HG02981 (cell line): ENCODE results near the gene LMCD1.

ENCODE experiments used
- ATAC-seq: cut with Tn5 transposase; IDR thresholded peaks from one replicate; pipeline ENCODE4 v1.9.1; 2021; ENCODE audit warnings: mild to moderate bottlenecking, moderate library complexity; ENCODE audit not compliant: unreplicated experiment

LMCD1 gene

GRCh38 chr3:8530581-8530980 lies 29.0 kb downstream of the LMCD1 start:
- ATAC-seq: no peak

DNA sequence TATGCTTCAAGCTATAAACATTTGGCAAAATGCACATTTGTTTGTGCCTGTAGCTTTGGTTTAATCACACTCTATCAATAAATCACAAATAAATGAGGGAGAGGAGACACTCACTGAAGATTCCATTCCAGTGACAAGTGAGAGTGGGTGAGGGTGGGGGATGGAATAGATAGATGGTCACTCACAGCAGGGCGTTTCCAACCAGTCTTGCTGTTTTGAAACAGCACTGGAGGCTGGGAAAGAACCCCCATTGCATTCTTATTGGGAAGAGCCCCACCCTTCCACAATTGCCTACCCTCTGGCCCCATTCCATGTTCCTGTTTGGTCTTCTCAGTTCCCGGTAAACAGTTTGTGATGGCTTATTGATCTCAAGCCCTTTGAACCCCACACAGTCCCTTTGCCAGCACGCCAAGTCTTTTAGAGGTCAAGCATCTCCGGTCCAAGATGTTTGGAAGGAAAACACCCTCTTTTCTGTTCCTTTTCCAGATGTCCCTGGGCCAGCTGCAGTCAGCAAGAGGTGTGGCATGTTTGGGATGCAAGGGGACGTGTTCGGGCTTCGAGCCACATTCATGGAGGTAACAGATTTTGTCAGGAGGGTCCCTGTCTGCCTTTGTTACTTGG lies 30.7 kb downstream of the LMCD1 start:
- no peak for ATAC-seq

DNA sequence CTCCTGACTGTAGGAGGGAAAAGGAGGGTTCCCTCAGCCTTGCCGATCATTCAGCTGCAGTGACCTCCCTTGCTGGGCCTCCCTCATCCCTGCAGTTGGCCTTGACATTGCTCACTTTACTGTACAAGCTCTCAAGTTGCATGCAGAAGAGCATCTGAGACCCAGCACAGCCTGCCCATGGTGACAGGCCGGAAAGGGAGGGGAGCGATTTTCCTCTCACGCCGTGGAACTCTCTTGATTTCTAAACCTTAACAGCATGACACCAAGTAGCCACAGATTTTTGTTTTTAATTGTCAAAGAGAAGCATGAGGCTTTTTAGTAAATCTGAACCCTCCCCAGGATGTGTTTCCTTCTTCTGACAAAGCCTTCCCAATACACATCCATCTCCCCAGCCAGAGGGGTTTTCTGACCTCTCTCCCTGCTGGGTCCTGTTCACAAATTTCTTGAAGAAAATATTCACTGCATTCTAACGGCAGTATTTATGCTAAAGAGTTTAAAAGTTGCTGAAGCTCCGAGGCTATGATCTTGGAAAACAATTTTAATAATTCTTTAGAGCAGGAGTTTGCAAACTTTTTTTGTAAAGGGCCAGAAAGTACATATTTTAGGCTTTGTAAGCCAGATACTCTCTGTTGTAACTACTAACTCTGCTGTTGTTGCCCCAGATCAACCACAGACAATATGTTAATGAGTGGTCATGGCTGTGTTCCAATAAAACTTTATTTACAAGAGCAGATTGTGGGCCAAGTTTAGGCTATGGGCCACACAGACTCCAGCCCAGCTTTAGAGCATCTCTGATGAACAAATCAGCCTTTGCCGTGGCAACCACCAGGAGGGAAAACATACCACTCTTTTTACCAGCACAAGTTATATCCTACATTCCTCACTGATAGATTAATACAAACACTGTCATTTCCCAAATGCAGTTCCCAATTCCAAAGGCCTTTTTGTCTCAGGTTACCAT lies 34.8 kb downstream of the LMCD1 start:
- ATAC-seq: no peak

DNA sequence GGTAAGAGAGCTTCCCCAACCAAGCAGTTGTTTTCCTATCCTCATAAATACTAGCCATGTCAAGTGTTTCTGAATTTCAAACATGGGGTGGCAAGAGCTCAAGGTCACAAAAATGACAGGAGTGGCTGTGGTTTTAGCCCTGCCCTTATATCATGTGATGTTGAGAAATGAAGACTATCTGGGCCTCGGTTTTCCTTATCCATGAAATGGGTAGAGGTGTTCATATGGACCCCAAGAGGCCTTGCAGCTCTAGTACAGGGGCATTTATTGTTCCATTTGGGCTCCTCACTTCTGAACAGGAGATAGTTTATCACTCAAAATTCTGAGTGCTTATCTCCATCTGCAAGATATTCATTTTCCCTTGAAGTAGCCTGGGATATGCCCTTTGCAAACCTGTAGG lies 35.8 kb downstream of the LMCD1 start:
- ATAC-seq: no peak

DNA sequence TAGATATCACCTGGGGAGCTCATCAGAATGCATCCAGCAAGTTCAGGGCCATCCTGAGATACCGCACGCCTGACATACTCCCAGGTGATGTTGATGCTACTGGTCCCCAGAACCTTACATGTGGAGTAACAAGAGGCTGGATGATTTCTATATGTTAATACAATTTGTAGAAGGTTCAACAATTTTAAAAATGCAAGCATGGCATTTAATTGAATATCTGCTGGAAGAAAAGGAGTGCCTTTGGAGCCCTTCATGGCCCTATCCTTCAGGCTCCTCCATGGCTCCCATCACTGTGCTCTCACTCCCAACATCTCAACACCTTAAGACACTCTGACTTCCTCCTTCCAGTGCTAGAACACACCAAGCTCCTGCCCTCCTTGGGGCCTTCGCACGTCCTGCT lies 36.6 kb downstream of the LMCD1 start:
- no peak for ATAC-seq

DNA sequence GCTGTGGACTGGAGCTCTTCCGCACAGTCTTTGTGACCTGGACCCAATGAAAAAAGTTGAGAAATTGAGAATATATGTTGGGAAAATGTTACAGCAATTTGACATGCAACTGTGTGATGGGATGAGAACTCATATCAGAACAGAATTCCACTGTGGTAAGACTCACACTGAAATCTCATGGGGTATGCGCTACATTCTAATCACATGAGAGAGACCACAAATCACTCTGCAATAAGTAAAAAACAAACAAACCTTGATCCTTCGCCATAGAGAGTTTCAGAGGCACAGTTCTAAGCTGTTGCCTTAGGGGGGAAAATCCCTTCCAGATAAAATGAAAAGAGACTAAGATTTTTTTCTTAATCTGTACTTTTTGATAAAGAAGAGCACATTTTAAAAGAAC lies 37.3 kb downstream of the LMCD1 start:
- ATAC-seq: no peak

DNA sequence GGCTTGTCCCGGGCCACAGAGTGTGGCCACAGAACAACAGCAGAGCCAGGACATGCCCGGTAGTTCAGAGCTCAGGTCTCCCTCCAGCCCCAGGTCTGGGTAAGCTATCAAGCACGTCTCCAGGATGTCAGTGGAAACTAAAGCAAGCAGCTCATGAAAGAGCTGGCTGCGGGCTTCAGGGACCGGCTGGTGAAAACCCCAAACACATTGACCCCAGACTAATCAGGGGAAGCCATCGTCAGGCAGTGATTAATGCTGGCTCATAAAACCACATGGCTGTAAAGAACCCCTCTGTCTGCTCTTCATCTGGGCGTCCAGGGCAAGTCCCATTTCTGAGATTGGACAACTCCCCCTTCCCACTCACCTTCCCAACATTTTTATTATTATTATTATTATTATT lies 37.8 kb downstream of the LMCD1 start:
- no peak for ATAC-seq

- no peak for ATAC-seq
Observed at GRCh38 chr3:8540456-8540855, 38.8 kb downstream of the LMCD1 start.

DNA sequence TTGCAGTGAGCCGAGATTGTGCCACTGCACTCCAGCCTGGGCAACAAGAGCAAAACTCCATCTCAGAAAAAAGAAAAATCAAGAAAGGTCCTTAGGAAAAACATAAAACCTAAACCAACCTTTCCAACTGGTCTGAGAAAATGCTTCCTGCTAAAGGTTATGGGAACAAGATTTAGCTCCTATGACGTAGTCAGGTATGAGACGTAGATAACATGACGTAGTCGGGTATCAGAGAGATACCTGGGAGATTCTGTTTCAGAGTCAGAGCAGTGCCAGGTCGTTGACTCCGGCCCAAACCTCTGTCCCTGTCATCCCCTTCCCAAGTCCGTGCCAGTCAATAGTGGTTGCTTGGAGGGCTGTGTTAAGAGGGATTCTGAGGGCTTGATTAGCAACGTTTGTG lies 39.9 kb downstream of the LMCD1 start:
- ATAC-seq: no peak

DNA sequence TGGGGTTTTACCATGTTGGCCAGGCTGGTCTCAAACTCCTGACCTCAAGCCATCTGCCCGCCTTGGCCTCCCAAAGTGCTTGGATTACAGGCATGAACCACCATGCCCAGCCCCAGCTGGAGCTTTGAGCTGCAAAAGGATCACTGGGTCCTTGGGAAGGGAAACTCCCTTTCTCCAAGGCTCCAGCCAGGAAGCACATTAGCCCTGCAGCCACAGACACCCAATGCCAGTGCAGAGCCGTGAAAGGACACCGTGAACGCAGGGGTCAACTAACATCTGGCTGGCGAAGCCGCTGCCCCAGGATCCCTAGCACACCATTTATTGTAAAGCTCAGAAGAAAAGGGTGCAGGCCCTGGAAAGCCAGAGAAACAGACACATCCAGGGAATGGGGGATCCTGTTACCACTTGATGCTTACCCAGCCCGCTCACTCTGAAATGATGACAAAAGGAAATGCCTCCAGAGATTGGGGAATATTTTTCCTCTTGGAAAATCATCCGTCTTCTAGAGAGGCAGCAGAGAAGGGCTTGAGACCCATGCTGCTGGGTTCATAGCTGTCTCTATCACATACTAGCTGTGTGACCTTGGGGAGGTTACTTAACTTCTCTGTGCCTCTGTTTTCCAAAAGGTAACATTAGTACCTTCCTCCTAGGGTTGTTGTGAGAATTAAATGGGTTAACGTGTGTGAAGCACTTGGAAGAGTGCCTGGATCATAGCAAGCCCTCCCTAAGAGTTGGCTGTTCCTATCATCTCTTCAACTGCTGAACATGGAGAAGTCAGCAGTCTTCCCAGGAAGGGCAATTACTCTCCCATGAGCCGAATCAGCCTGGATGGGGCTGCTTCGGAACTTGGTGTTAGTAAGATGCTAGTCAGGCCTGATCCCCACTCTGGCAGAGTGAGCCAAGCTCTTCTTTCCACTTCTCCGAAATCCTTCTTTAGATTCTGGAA lies 40.8 kb downstream of the LMCD1 start:
- ATAC-seq: no peak

DNA sequence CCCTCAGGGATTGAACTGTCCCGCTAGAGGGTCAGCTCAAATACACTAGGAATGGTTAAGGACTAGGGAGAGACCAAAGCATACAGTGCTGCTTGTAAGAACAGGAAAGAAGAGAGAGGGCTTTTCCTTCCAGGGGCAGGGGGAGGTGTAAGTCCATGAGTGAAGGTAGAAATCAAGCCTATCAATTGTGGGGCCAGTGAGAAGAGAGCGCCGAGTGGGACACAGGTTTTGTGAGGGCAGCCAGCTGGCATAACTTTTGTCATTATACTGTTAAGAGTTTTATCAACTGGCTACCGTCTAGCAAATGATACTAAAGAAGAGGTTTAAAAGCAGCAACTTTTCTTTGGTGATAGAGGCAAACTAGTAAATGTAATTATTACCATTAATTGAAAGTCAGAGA lies 45.0 kb downstream of the LMCD1 start:
- ATAC-seq: no peak

DNA sequence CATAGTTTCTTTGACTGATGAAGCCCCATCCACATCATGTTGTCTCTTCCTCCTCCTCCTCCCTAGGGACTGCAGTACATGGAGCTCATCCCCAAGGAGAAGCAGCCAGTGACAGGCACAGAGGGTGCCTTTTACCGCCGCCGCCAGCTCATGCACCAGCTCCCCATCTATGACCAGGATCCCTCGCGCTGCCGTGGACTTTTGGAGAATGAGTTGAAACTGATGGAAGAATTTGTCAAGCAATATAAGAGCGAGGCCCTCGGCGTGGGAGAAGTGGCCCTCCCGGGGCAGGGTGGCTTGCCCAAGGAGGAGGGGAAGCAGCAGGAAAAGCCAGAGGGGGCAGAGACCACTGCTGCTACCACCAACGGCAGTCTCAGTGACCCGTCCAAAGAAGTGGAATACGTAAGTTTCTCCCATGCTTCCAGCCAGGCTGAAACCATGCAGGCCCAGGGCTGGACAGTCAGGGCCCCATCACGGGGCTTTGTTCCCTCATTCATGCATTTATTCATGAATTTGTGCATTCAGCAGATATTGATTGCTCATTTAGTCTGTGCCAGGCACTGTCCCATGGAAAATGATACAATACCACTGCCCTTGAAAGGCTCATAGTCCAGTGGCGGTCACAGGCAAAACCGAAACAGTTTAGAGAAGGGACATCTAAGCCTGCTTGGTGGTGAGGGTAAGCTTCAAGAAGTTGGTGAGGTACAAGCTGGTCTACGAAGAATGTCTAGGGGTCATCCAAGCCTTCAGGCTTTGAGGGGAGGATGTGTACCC lies 47.1 kb downstream of the LMCD1 start:
- no peak for ATAC-seq

- ATAC-seq: no peak
Observed at GRCh38 chr3:8549354-8549753, 47.7 kb downstream of the LMCD1 start.

GRCh38 chr3:8550611-8551010 lies 49.0 kb downstream of the LMCD1 start:
- ATAC-seq: no peak

GRCh38 chr3:8552223-8552762 lies 50.7 kb downstream of the LMCD1 start:
- no peak for ATAC-seq

- ATAC-seq: no peak
Observed at GRCh38 chr3:8553405-8553804, 51.8 kb downstream of the LMCD1 start.

- no peak for ATAC-seq
Observed at GRCh38 chr3:8554696-8555095, 53.1 kb downstream of the LMCD1 start.

GRCh38 chr3:8555113-8555661 lies 53.6 kb downstream of the LMCD1 start:
- ATAC-seq: no peak

- ATAC-seq: no peak
Observed at GRCh38 chr3:8555725-8556472, 54.3 kb downstream of the LMCD1 start.
